K562 (cell line): ENCODE measurements around the gene GMPR2. TPM values are rescaled to one million over a fixed set of nuclear protein-coding genes. Genes with fewer than 3 reads are reported as not detected.

ENCODE experiments used
- CREB1 ChIP-seq, 2 experiments: sonication (generic) in 1 of 2; formaldehyde crosslinking in 1 of 2; IDR thresholded peaks; 2 replicates each; pipeline versions ENCODE4 v1.6.1 to v1.8.0; 2012 to 2022; ENCODE audit warnings: inconsistent platforms in 1 of 2, mild to moderate bottlenecking in 1 of 2, missing genetic modification reagents in 1 of 2, moderate library complexity in 1 of 2
- CREB3L1 ChIP-seq: fragments of 450-650 bp; IDR thresholded peaks from 2 replicates; pipeline ENCODE4 v1.6.1; 2014; ENCODE audit warnings: low read depth, mild to moderate bottlenecking, moderate library complexity, borderline replicate concordance
- CREM ChIP-seq: IDR thresholded peaks from 2 replicates; pipeline ENCODE4 v1.6.1; 2014; ENCODE audit warnings: antibody characterized with exemption, low read depth
- ELF1 ChIP-seq: fragments of 200-800 bp; sonication (Bioruptor generic); IDR thresholded peaks from 2 replicates; pipeline ENCODE4 v1.6.1; 2016; ENCODE audit warnings: missing genetic modification characterization, missing compliant biosample characterization
- FOXP1 ChIP-seq: sonication (generic); formaldehyde crosslinking; IDR thresholded peaks from 2 replicates; pipeline ENCODE4 v1.8.0; 2022; ENCODE audit warnings: mild to moderate bottlenecking, missing genetic modification reagents
- HCFC1 ChIP-seq: IDR thresholded peaks from 2 replicates; pipeline ENCODE4 v1.6.1; 2012; ENCODE audit warnings: low read depth, low read length, improper control_type of control experiment
- HDAC2 ChIP-seq: fragments of 450-650 bp; IDR thresholded peaks from 2 replicates; pipeline ENCODE4 v1.6.1; 2016; ENCODE audit warnings: mild to moderate bottlenecking
- JUND ChIP-seq, 2 experiments: IDR thresholded peaks; 2 replicates in 1 of 2; 3 replicates in 1 of 2; pipeline ENCODE4 v1.6.1; 2011; ENCODE audit warnings: borderline replicate concordance in 2 of 2, low read depth in 2 of 2, low read length in 2 of 2, improper control_type of control experiment in 1 of 2, missing biosample characterization in 1 of 2, missing genetic modification characterization in 1 of 2, missing genetic modification reagents in 1 of 2
- MTA2 ChIP-seq: fragments of 450-650 bp; IDR thresholded peaks from 2 replicates; pipeline ENCODE4 v1.6.1; 2016; ENCODE audit warnings: low read depth
- NFYB ChIP-seq: IDR thresholded peaks from 2 replicates; pipeline ENCODE4 v1.6.1; 2011; ENCODE audit warnings: mild to moderate bottlenecking, moderate library complexity; ENCODE audit not compliant: insufficient read length; ENCODE audit errors: extremely low read depth
- PHF8 ChIP-seq: fragments of 200-600 bp; sonication (generic); IDR thresholded peaks from 2 replicates; pipeline ENCODE4 v1.6.1; 2012; ENCODE audit warnings: mixed run types, mild to moderate bottlenecking, inconsistent platforms, low read length, moderate library complexity, borderline replicate concordance
- POLR2A ChIP-seq: fragments of 450-650 bp; conservative IDR thresholded peaks from 2 replicates; pipeline ENCODE4 v1.6.1; 2016
- SP1 ChIP-seq: sonication (generic); formaldehyde crosslinking; IDR thresholded peaks from 2 replicates; pipeline ENCODE4 v1.8.1; 2022; ENCODE audit warnings: mild to moderate bottlenecking, missing genetic modification reagents
- TCF15 ChIP-seq: fragments of 250-450 bp; sonication (Bioruptor Pico); IDR thresholded peaks from 2 replicates; pipeline ENCODE4 v1.8.0; 2022; ENCODE audit warnings: moderate library complexity, mild to moderate bottlenecking, inconsistent platforms
- THRA ChIP-seq: fragments of 450-650 bp; IDR thresholded peaks from 2 replicates; pipeline ENCODE4 v1.6.1; 2017; ENCODE audit warnings: mild to moderate bottlenecking, moderate library complexity
- ZKSCAN8 ChIP-seq: fragments of 200-800 bp; sonication (Bioruptor generic); IDR thresholded peaks from 2 replicates; pipeline ENCODE4 v1.6.1; 2016; ENCODE audit warnings: missing genetic modification characterization, missing compliant biosample characterization
- ZNF436 ChIP-seq: fragments of 250-450, 450-650 bp; sonication (Bioruptor Pico); formaldehyde crosslinking; IDR thresholded peaks from 2 replicates; pipeline ENCODE4 v1.7.0; 2020; ENCODE audit warnings: mild to moderate bottlenecking
- ZNF639 ChIP-seq, 2 experiments: fragments of 200-800 bp in 1 of 2; sonication (Bioruptor generic) in 1 of 2; sonication (generic) in 1 of 2; formaldehyde crosslinking in 1 of 2; IDR thresholded peaks in 1 of 2; conservative IDR thresholded peaks in 1 of 2; 2 replicates each; pipeline versions ENCODE4 v1.5.0 to v1.6.1; 2016 to 2020; ENCODE audit warnings: missing compliant biosample characterization in 1 of 2, missing genetic modification characterization in 1 of 2, missing genetic modification reagents in 1 of 2
- ZNF740 ChIP-seq, 3 experiments: fragments of 200-800 bp in 1 of 3; sonication (Bioruptor generic) in 1 of 3; sonication (generic) in 1 of 3; formaldehyde crosslinking in 1 of 3; IDR thresholded peaks; 2 replicates each; pipeline versions ENCODE4 v1.6.1 to v1.8.0; 2016 to 2022; ENCODE audit warnings: mild to moderate bottlenecking in 2 of 3, missing compliant biosample characterization in 2 of 3, missing genetic modification characterization in 2 of 3, missing genetic modification reagents in 1 of 3
- polyA plus RNA-seq, 8 experiments: library from polyadenylated mRNA; depleted of rRNA in 4 of 8; stranded (reverse) in 5 of 8; unstranded in 3 of 8; fragments of >200 nt; fragmentation: Nextera tagmentation in 2 of 8; fragmentation: Illumina TruSeq in 1 of 8; extraction: Ambion mirVana in 2 of 8; extraction: Trizol in 1 of 8; gene quantifications; 2 replicates each; pipeline versions ENCODE4 v1.2.1 to v1.2.3, GENCODE V29; 2011 to 2014; ENCODE audit warnings: inconsistent platforms in 1 of 8, missing spikeins in 1 of 8
- total RNA-seq, 7 experiments: library from RNA; depleted of rRNA in 6 of 7; stranded (reverse); fragments of >200 nt in 6 of 7; fragmentation: Illumina TruSeq in 2 of 7; extraction: Trizol in 2 of 7; gene quantifications; 2 replicates each; pipeline versions ENCODE4 v1.2.1 to v1.2.3, GENCODE V29; 2011 to 2021; ENCODE audit warnings: low replicate concordance in 1 of 7

Gene GMPR2
- total and polyA plus RNA-seq, 9 of the 15 experiments (the other 6 are each of a cell fraction or from before 2014, with no cell fraction given): 26.4 to 67.4 (median 36.3) TPM

- TF ChIP-seq THRA (no peak), ZNF740 (CRISPR knock-in tag; IDR thresholded peaks at IDR 0.05) (peak; percentile 96), ZNF740 (tag; IDR thresholded peaks at IDR 0.05) (peak in 1 of 2 experiments; percentile 98; a peak in 2 of 4 replicates), HCFC1 (peak; percentile 95), MTA2 (no peak), CREM (peak; percentile 77), ZNF436 (CRISPR knock-in tag) (no peak), HDAC2 (no peak), TCF15 (CRISPR knock-in tag) (no peak), ZNF639 (CRISPR knock-in tag; conservative IDR thresholded peaks at IDR 0.05 in 1 of 2, IDR thresholded peaks at IDR 0.05 in 1 of 2) (peak in 1 of 2 experiments; percentile 65; a peak in 1 of 4 replicates), NFYB (no peak), PHF8 (peak; percentile 69; the same call in 1 of the 2 replicates), JUND (IDR thresholded peaks at IDR 0.05; ENCODE audit: borderline replicate concordance, low read depth, low read length) (no peak), JUND (tag; IDR thresholded peaks at IDR 0.05; ENCODE audit: borderline replicate concordance, low read depth, low read length) (no peak), ZKSCAN8 (CRISPR knock-in tag) (0 out of 2 replicates have a peak, but pooled peaks have one; percentile 46), ELF1 (tag) (peak; percentile 82), SP1 (peak; percentile 54; the same call in 1 of the 2 replicates), CREB1 (IDR thresholded peaks at IDR 0.05) (peak; percentile 77), CREB1 (CRISPR knock-in tag; IDR thresholded peaks at IDR 0.05) (peak; percentile 62; the same call in 1 of the 2 replicates), POLR2A (peak; percentile 70), CREB3L1 (peak; percentile 76; the same call in 1 of the 2 replicates), FOXP1 (CRISPR knock-in tag) (0 out of 2 replicates have a peak, but pooled peaks have one; percentile 26)
Measured at GRCh38 chr14:24232121-24232644, 546 bp upstream of the GMPR2 start, which contains the start of gene NEDD8 (continued).
